WI38 (cell line): ENCODE data around the gene UQCR10.

ENCODE experiments used
- H3K4me3 ChIP-seq: 2 replicates; pipeline ENCODE4 v1.5.1; 2011; ENCODE audit warnings: low read depth, mild to moderate bottlenecking, control low read depth, low read length
- TF ChIP-seq, protein P1 (sequence below): IDR thresholded peaks from 2 replicates; pipeline ENCODE4 v1.5.1; 2012; ENCODE audit warnings: low read depth, mild to moderate bottlenecking, control low read depth, low read length

Gene UQCR10

GRCh38 chr22:29767171-29768051 is at the start of gene UQCR10:
TSS of gene UQCR10 (plus strand) at chr22:29767369. CDS start at chr22:29767399, 30 bp downstream.
- TF ChIP-seq, protein P1, sequence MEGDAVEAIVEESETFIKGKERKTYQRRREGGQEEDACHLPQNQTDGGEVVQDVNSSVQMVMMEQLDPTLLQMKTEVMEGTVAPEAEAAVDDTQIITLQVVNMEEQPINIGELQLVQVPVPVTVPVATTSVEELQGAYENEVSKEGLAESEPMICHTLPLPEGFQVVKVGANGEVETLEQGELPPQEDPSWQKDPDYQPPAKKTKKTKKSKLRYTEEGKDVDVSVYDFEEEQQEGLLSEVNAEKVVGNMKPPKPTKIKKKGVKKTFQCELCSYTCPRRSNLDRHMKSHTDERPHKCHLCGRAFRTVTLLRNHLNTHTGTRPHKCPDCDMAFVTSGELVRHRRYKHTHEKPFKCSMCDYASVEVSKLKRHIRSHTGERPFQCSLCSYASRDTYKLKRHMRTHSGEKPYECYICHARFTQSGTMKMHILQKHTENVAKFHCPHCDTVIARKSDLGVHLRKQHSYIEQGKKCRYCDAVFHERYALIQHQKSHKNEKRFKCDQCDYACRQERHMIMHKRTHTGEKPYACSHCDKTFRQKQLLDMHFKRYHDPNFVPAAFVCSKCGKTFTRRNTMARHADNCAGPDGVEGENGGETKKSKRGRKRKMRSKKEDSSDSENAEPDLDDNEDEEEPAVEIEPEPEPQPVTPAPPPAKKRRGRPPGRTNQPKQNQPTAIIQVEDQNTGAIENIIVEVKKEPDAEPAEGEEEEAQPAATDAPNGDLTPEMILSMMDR = no peak
- peak within 1 kb of the TSS; percentile 88 for H3K4me3 ChIP-seq

GRCh38 chr22:29717789-29718188 is 49.4 kb upstream of the UQCR10 start:
- no peak overlapping the region for H3K4me3 ChIP-seq
- TF ChIP-seq, protein P1 = no peak

- H3K4me3 ChIP-seq = no peak overlapping the region
- TF ChIP-seq, protein P1 = no peak
Measured at GRCh38 chr22:29718949-29719898, 47.9 kb upstream of the UQCR10 start.

DNA sequence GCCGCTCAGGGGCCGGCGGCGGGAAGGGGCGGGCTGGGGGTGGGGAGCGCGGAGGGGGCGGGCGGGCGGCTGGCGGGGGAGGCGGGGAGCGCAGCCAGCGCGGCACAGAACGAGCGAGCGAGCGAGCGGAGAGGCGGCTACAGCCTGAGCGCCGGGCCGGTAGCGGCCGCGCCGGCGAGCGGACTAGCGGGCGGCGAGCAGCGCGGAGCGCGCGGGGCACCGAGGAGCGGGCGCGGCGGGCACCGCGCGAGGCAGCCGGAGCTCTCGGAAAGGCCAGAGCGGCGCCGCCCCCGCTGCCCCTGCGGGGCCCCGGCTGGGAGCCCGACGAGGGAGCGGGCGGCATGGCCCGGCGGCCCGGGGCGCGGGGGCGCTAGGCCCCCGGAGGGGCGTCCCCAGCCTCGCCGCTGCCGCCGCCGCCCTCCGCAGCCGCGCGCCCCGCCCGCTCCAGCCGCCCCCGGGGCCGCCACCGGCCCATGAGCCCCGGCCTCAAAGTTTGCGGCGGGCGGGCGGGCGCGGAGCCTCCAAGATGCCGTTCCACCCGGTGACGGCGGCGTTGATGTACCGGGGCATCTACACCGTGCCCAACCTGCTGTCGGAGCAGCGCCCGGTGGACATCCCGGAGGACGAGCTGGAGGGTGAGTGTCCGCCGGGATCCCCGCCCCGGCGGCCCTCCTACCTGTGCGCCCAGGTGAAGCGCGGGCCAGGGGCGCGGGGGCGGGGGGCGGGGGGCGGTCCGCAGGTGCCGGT is 47.1 kb upstream of the UQCR10 start, which contains the start of gene CABP7:
CABP7 (plus strand) TSS at position 105 of the 747 bp plus-strand sequence; CDS start at position 527, 422 bp downstream.
- TF ChIP-seq, protein P1 = no peak
- H3K4me3 ChIP-seq = no peak within 1 kb of the TSS

GRCh38 chr22:29720811-29721323 is 46.3 kb upstream of the UQCR10 start:
- no peak overlapping the region for H3K4me3 ChIP-seq

GRCh38 chr22:29722151-29722550 is 45.0 kb upstream of the UQCR10 start:
- TF ChIP-seq, protein P1 = no peak

More at GRCh38 chr22:29720811-29721323, 46.3 kb upstream of the UQCR10 start:
- TF ChIP-seq, protein P1 = no peak

More at GRCh38 chr22:29722151-29722550, 45.0 kb upstream of the UQCR10 start:
- no peak overlapping the region for H3K4me3 ChIP-seq
